Loucy (cell line): ENCODE measurements around the gene MAD1L1.

Experiments
- H2AFZ ChIP-seq: fragments of 200-600 bp; sonication (generic); 2 replicates; pipeline ENCODE4 v1.6.0; 2016; ENCODE audit warnings: antibody characterized with exemption, mild to moderate bottlenecking, low read length, moderate library complexity
- H3F3A ChIP-seq: fragments of 200-600 bp; 2 replicates; pipeline ENCODE4 v1.6.0; 2016; ENCODE audit warnings: antibody characterized with exemption, low read depth, mild to moderate bottlenecking
- H3K27me3 ChIP-seq: fragments of 200-600 bp; sonication (generic); 2 replicates; pipeline ENCODE4 v1.6.1; 2014; ENCODE audit warnings: low read length, mild to moderate bottlenecking; ENCODE audit not compliant: insufficient read depth, poor library complexity, severe bottlenecking
- H3K36me3 ChIP-seq: fragments of 200-600 bp; sonication (generic); 2 replicates; pipeline ENCODE4 v1.6.1; 2016; ENCODE audit warnings: low read length; ENCODE audit not compliant: insufficient read depth
- H3K4me1 ChIP-seq: fragments of 200-600 bp; sonication (generic); 2 replicates; pipeline ENCODE4 v1.5.1; 2014; ENCODE audit warnings: low read length, mild to moderate bottlenecking; ENCODE audit not compliant: insufficient read depth, poor library complexity, severe bottlenecking
- H3K4me2 ChIP-seq: fragments of 200-600 bp; sonication (generic); 2 replicates; pipeline ENCODE4 v1.6.0; 2014; ENCODE audit warnings: antibody characterized with exemption, low read length, low read depth, mild to moderate bottlenecking; ENCODE audit not compliant: poor library complexity, severe bottlenecking
- H3K4me3 ChIP-seq: fragments of 200-600 bp; sonication (generic); 2 replicates; pipeline ENCODE4 v1.5.1; 2014; ENCODE audit warnings: low read length, mild to moderate bottlenecking, mixed read lengths; ENCODE audit not compliant: poor library complexity, severe bottlenecking
- H3K79me2 ChIP-seq: fragments of 200-600 bp; sonication (generic); 2 replicates; pipeline ENCODE4 v1.6.1; 2014; ENCODE audit warnings: low read length; ENCODE audit not compliant: insufficient read depth
- H3K9ac ChIP-seq: fragments of 200-600 bp; sonication (generic); 2 replicates; pipeline ENCODE4 v1.6.0; 2014; ENCODE audit warnings: mild to moderate bottlenecking, low read depth, low read length, moderate library complexity; ENCODE audit not compliant: poor library complexity, severe bottlenecking
- H3K9me2 ChIP-seq: fragments of 200-600 bp; sonication (generic); replicated peaks from 2 replicates; pipeline ENCODE4 v1.6.1; 2016; ENCODE audit warnings: low read depth, low read length, mixed read lengths
- H3K9me3 ChIP-seq: fragments of 200-600 bp; sonication (generic); 2 replicates; pipeline ENCODE4 v1.6.1; 2014; ENCODE audit warnings: mild to moderate bottlenecking, antibody characterized with exemption, low read length, low read depth; ENCODE audit not compliant: insufficient read depth
- H4K20me1 ChIP-seq: fragments of 200-600 bp; sonication (generic); 2 replicates; pipeline ENCODE4 v1.6.0; 2014; ENCODE audit warnings: antibody characterized with exemption, low read length, mild to moderate bottlenecking; ENCODE audit not compliant: insufficient read depth, poor library complexity, severe bottlenecking
- EZH2phosphoT487 ChIP-seq: fragments of 200-600 bp; IDR thresholded peaks from 2 replicates; pipeline ENCODE4 v1.6.1; 2018; ENCODE audit warnings: antibody characterized with exemption, mild to moderate bottlenecking, moderate library complexity, borderline replicate concordance
- TF ChIP-seq, protein P1 (sequence below): fragments of 200-600 bp; sonication (generic); conservative IDR thresholded peaks from 2 replicates; pipeline ENCODE4 v1.5.1; 2014; ENCODE audit warnings: mild to moderate bottlenecking, antibody characterized with exemption, low read length

MAD1L1 gene

DNA sequence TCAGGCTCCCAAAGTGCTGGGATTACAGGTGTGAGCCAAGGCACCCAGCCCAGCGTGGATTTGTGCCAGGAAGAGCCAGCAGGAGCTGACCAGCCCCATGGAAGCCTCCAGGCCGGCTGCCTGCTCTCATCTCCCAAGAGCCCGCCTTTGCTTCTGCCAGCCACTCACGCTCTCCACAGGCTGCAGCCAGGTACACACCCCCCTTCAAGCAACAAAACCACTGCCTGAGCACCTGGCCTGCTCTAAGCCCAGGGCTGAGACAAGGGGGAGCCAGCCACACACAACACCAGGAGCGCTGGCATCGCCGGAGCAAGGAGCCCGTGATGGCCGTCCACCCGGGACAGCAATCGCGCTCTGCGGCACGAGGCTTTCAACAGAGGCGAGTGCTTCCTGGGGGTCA is 34.5 kb downstream of the MAD1L1 start:
- Histone ChIP-seq H3F3A (no peaks in the 10 kb centered on the region), H3K4me3 (no peak overlapping the region), H3K4me2 (no peak overlapping the region), H3K9ac (no peak overlapping the region), H3K4me1 (no peaks in the 10 kb centered on the region), H3K9me3 (peaks cover 8% of the 10 kb centered on the region; the same call in 1 of the 2 replicates), H4K20me1 (no peaks in the 10 kb centered on the region), H2AFZ (no peak overlapping the region), H3K9me2 (no peaks in the 10 kb centered on the region), H3K27me3 (no peaks in the 10 kb centered on the region), H3K36me3 (peaks cover 60% of the 10 kb centered on the region; the same call in 1 of the 2 replicates), H3K79me2 (peaks cover 24% of the 10 kb centered on the region; the same call in 1 of the 2 replicates)
- TF ChIP-seq, protein P1, sequence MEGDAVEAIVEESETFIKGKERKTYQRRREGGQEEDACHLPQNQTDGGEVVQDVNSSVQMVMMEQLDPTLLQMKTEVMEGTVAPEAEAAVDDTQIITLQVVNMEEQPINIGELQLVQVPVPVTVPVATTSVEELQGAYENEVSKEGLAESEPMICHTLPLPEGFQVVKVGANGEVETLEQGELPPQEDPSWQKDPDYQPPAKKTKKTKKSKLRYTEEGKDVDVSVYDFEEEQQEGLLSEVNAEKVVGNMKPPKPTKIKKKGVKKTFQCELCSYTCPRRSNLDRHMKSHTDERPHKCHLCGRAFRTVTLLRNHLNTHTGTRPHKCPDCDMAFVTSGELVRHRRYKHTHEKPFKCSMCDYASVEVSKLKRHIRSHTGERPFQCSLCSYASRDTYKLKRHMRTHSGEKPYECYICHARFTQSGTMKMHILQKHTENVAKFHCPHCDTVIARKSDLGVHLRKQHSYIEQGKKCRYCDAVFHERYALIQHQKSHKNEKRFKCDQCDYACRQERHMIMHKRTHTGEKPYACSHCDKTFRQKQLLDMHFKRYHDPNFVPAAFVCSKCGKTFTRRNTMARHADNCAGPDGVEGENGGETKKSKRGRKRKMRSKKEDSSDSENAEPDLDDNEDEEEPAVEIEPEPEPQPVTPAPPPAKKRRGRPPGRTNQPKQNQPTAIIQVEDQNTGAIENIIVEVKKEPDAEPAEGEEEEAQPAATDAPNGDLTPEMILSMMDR, result no peak
- TF ChIP-seq EZH2phosphoT487, result no peak

DNA sequence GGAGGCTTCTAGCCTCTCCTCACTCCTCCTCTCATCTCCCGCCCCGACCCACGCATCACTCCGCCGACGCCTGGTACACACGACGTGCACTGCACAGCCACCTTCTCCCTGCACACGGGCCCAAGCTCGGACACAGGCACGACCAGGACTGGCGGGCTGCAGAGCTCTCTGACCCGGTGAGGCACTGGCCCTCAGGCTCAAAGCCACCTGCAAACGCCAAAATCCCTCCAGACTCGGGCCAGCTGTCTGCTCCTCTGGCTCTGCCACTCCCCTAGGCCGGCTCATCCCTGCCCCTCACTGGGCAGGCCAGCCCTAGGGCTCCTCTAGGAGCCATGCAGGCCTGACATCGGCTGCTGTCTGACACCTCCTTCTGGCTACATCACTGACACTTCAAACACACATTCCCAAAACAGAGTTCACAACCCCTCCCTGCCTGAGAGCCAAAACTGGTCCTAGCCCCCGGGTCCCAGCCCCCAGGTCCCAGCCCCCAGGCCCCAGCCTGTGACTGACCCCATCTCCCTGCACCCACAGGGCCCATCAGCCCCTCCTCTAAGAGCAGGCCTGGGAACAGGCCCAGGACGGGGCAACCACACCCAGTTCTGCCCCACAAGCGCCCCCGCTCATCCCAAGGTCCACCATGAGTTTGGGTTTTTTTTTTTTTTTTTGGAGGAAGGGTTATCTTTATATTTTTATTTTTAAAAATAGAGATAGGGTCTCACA is 35.1 kb downstream of the MAD1L1 start:
- Histone ChIP-seq H3K9me3 (peaks cover 8% of the 10 kb centered on the region; the same call in 1 of the 2 replicates), H3K36me3 (peaks cover 64% of the 10 kb centered on the region; the same call in 1 of the 2 replicates), H3K4me2 (no peak overlapping the region), H3K79me2 (peaks cover 24% of the 10 kb centered on the region; the same call in 1 of the 2 replicates), H4K20me1 (no peaks in the 10 kb centered on the region), H3K9me2 (no peaks in the 10 kb centered on the region), H3K27me3 (no peaks in the 10 kb centered on the region), H2AFZ (no peak overlapping the region), H3K9ac (no peak overlapping the region), H3F3A (no peaks in the 10 kb centered on the region), H3K4me3 (no peak overlapping the region), H3K4me1 (no peaks in the 10 kb centered on the region)
- no peak for TF ChIP-seq EZH2phosphoT487
- TF ChIP-seq, protein P1, result no peak

DNA sequence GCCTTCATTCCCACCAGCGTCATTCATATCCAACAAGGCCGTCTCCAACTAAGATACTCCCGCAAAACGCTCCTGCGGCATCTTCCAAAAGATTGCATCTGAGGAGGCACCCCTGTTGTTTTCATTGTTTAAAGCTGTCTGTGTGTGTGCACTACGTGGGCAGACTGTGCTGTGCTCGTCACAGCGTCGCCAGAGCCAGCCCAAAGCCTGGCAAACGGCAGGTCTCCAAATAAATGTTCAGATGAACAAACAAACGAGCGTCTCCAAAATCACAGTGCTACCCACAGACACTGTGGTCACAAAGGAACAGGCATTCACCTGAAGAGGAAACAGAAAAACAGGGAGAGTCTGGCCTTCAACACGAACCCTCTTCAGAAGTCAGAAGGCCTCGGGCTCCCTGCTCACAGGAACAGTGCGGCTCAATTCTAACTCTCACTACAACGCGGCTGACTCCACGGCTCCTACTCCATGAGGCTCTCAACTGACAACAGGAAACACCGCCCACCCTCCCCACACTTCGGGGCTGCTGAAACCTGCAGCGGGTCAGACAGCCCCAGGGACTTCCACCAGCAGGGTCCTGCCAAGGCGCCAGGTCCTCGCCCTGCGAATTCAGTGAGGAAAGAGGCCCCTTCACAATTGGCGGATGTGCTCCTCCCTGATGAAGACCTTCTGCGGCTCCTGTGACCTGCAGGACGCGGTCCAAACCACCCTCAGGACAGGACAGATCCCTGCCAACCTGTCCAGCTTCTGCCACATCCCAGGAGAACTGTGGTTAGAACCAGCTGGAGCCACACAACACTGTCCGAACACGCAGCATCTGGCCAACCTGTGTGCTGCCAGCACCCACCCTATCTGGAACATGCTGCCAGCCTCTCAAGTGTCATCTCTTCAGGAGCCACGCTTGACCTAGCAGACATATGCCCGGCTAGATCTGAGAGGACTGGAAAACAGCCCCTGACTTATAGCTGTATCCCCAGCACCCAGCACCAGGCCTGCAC is 36.1 kb downstream of the MAD1L1 start:
- Histone ChIP-seq H3K9me3 (peaks cover 8% of the 10 kb centered on the region; the same call in 1 of the 2 replicates), H3K9me2 (no peaks in the 10 kb centered on the region), H3K4me3 (no peak overlapping the region), H3K4me2 (no peak overlapping the region), H4K20me1 (no peaks in the 10 kb centered on the region), H3K27me3 (no peaks in the 10 kb centered on the region), H2AFZ (no peak overlapping the region), H3K79me2 (peaks cover 24% of the 10 kb centered on the region; the same call in 1 of the 2 replicates), H3K36me3 (peaks cover 57% of the 10 kb centered on the region; the same call in 1 of the 2 replicates), H3F3A (no peaks in the 10 kb centered on the region), H3K9ac (no peak overlapping the region), H3K4me1 (no peaks in the 10 kb centered on the region)
- TF ChIP-seq, protein P1, result no peak
- no peak for TF ChIP-seq EZH2phosphoT487
